ENCODE measurements around the gene RNF144A. TPM values are rescaled to one million over a fixed set of nuclear protein-coding genes. Genes with fewer than 3 reads are reported as not detected.

The RNF144A gene
- total and polyA plus RNA-seq, 2 donors (not counting 1 experiment from before 2014, with no cell fraction given) = 0.17 to 0.24 TPM

- Histone ChIP-seq H2AFZ (ENCODE audit: low read length) (no peak overlapping the region), H3K4me1 (ENCODE audit: control insufficient read depth, extremely low read depth, insufficient read depth, low read length) (no peaks in the 10 kb centered on the region), H3K4me3 (replicated peaks in 1 of 4; ENCODE audit: control extremely low read depth in 1 of 4, insufficient read depth in 1 of 4, low read depth in 3 of 4, low read length in 4 of 4) (no peak overlapping the region), H3K36me3 (ENCODE audit: control insufficient read depth, insufficient read depth, low read length) (no peaks in the 10 kb centered on the region), H3K9me3 (ENCODE audit: control insufficient read depth, insufficient read depth, low read depth, low read length) (no peaks in the 10 kb centered on the region), H3K27me3 (ENCODE audit: control insufficient read depth, insufficient read depth, low read length) (no peaks in the 10 kb centered on the region), H3K4me2 (ENCODE audit: extremely low read depth, insufficient read depth, low read length) (no peak overlapping the region), H4K20me1 (ENCODE audit: control insufficient read depth, extremely low read depth, insufficient read depth, low read length) (no peaks in the 10 kb centered on the region), H3K27ac (ENCODE audit: insufficient read depth, low read length) (no peak overlapping the region), H3K79me2 (ENCODE audit: control insufficient read depth, insufficient read depth, low read length) (no peaks in the 10 kb centered on the region), H3K9ac (ENCODE audit: insufficient read depth, low read length) (no peak overlapping the region)
- DNase-seq (ENCODE audit: low read depth in 2 of 2) = no peak
- no peak for TF ChIP-seq EZH2 (IDR thresholded peaks at IDR 0.05; ENCODE audit: low read length, missing control alignments)
- no peak for TF ChIP-seq CTCF (conservative IDR thresholded peaks at IDR 0.05 in 1 of 2, IDR thresholded peaks at IDR 0.05 in 1 of 2; ENCODE audit: low read depth in 1 of 2, low read length in 2 of 2)
Observed at GRCh38 chr2:6928452-6928851, 11.2 kb downstream of the RNF144A start.

- H3K79me2 ChIP-seq (ENCODE audit: control insufficient read depth, insufficient read depth, low read length) = no peaks in the 10 kb centered on the region
- peak; percentile 0 to 25 for DNase-seq (ENCODE audit: low read depth in 2 of 2)
- H4K20me1 ChIP-seq (ENCODE audit: control insufficient read depth, extremely low read depth, insufficient read depth, low read length) = no peaks in the 10 kb centered on the region
Observed at GRCh38 chr2:6929196-6929819, 12.1 kb downstream of the RNF144A start.

More at GRCh38 chr2:6929196-6929819, 12.1 kb downstream of the RNF144A start:
- TF ChIP-seq EZH2 (IDR thresholded peaks at IDR 0.05; ENCODE audit: low read length, missing control alignments) = no peak
- TF ChIP-seq CTCF (conservative IDR thresholded peaks at IDR 0.05 in 1 of 2, IDR thresholded peaks at IDR 0.05 in 1 of 2; ENCODE audit: low read depth in 1 of 2, low read length in 2 of 2) = no peak
- Histone ChIP-seq H3K27me3 (ENCODE audit: control insufficient read depth, insufficient read depth, low read length) (no peaks in the 10 kb centered on the region), H3K4me2 (ENCODE audit: extremely low read depth, insufficient read depth, low read length) (no peak overlapping the region), H3K9me3 (ENCODE audit: control insufficient read depth, insufficient read depth, low read depth, low read length) (no peaks in the 10 kb centered on the region), H2AFZ (ENCODE audit: low read length) (no peak overlapping the region), H3K27ac (ENCODE audit: insufficient read depth, low read length) (no peak overlapping the region), H3K4me1 (ENCODE audit: control insufficient read depth, extremely low read depth, insufficient read depth, low read length) (no peaks in the 10 kb centered on the region), H3K4me3 (replicated peaks in 1 of 4; ENCODE audit: control extremely low read depth in 1 of 4, insufficient read depth in 1 of 4, low read depth in 3 of 4, low read length in 4 of 4) (no peak overlapping the region), H3K9ac (ENCODE audit: insufficient read depth, low read length) (no peak overlapping the region), H3K36me3 (ENCODE audit: control insufficient read depth, insufficient read depth, low read length) (no peaks in the 10 kb centered on the region)
